B cell (primary cell): ENCODE results near the gene ZNF574. TPM values are rescaled to one million over a fixed set of nuclear protein-coding genes. Genes with fewer than 3 reads are reported as not detected.
A peak's percentile ranks its signal among the peaks of the same experiment; 100 is the strongest.

Experiments used
- ATAC-seq: fragments of 200-7000 bp; cut with Tn5 transposase; one replicate; pipeline ENCODE4 v1.10.0; 2021; ENCODE audit warnings: low read depth, mild to moderate bottlenecking, moderate number of reproducible peaks, moderate library complexity
- CTCF ChIA-PET: fragments of 350-600 bp; sonication (Branson Sonifier 250); formaldehyde crosslinking; loops from one replicate; lab custom pipeline; 2021; ENCODE audit warnings: antibody characterized with exemption, inconsistent platforms; lab: Charles Lee
- POLR2A ChIA-PET: fragments of 350-600 bp; sonication (Branson Sonifier 250); formaldehyde crosslinking; loops from one replicate; lab custom pipeline; 2021; ENCODE audit warnings: antibody characterized with exemption; lab: Charles Lee
- DNase-seq: peaks from one replicate; pipeline ENCODE4 v3.0.0; 2013
- H2AFZ ChIP-seq: 2 replicates; pipeline ENCODE4 v1.6.1; 2012; ENCODE audit warnings: mild to moderate bottlenecking, low read depth, low read length; ENCODE audit not compliant: insufficient read depth, poor library complexity, severe bottlenecking
- H3K27ac ChIP-seq, 2 donors: 1 replicate in 1 of 2; 2 replicates in 1 of 2; pipeline ENCODE4 v1.5.1; 2012 to 2013; ENCODE audit warnings: low read length in 2 of 2, mild to moderate bottlenecking in 2 of 2, moderate library complexity in 1 of 2
- H3K27me3 ChIP-seq, 4 experiments: fragments of 200-600 bp in 1 of 4; sonication (generic) in 1 of 4; replicated peaks in 1 of 4; 1 replicate in 2 of 4; 2 replicates in 2 of 4; pipeline versions ENCODE4 v1.6.1 to v1.7.0; 2013 to 2016; ENCODE audit warnings: low read length in 3 of 4, mild to moderate bottlenecking in 2 of 4, mixed read lengths in 1 of 4, moderate library complexity in 1 of 4; ENCODE audit not compliant: insufficient read depth in 4 of 4, control insufficient read depth in 3 of 4; ENCODE audit errors: control extremely low read depth in 1 of 4
- H3K36me3 ChIP-seq, 2 experiments: replicated peaks in 1 of 2; 1 replicate in 1 of 2; 2 replicates in 1 of 2; pipeline versions ENCODE4 v1.6.1 to v1.7.1; 2013; ENCODE audit warnings: low read length in 1 of 2; ENCODE audit not compliant: insufficient read depth in 2 of 2, control insufficient read depth in 1 of 2; ENCODE audit errors: control extremely low read depth in 1 of 2, extremely low read depth in 1 of 2
- H3K4me1 ChIP-seq, 2 donors: fragments of 200-600 bp in 1 of 2; sonication (generic) in 1 of 2; 1 replicate in 1 of 2; 2 replicates in 1 of 2; pipeline versions ENCODE4 v1.5.1 to v1.6.1; 2013 to 2017; ENCODE audit warnings: low read length in 2 of 2; ENCODE audit not compliant: control insufficient read depth in 2 of 2, insufficient read depth in 2 of 2
- H3K4me2 ChIP-seq: replicated peaks from 2 replicates; pipeline ENCODE3; 2012; ENCODE audit warnings: mild to moderate bottlenecking, low read depth, low read length; ENCODE audit not compliant: poor library complexity, severe bottlenecking
- H3K4me3 ChIP-seq, 5 experiments: fragments of 200-600 bp in 1 of 5; sonication (generic) in 1 of 5; 1 replicate in 3 of 5; 2 replicates in 2 of 5; pipeline versions ENCODE4 v1.5.1 to v1.7.0; 2011 to 2016; ENCODE audit warnings: low read length in 4 of 5, mild to moderate bottlenecking in 4 of 5, low read depth in 2 of 5, control low read depth in 1 of 5, moderate library complexity in 1 of 5; ENCODE audit not compliant: insufficient read depth in 1 of 5; ENCODE audit errors: control extremely low read depth in 1 of 5, extremely low read depth in 1 of 5
- H3K79me2 ChIP-seq: fragments of 200-600 bp; sonication (generic); one replicate; pipeline ENCODE4 v1.6.0; 2016; ENCODE audit warnings: low read length; ENCODE audit not compliant: control insufficient read depth, insufficient read depth
- H3K9ac ChIP-seq: fragments of 200-600 bp; sonication (generic); 2 replicates; pipeline ENCODE4 v1.6.1; 2017; ENCODE audit warnings: mild to moderate bottlenecking, low read length, moderate library complexity
- H3K9me3 ChIP-seq, 3 donors: one replicate each; pipeline versions ENCODE4 v1.6.1 to v1.7.1; 2013; ENCODE audit warnings: low read length in 2 of 3; ENCODE audit not compliant: control insufficient read depth in 2 of 3, insufficient read depth in 1 of 3; ENCODE audit errors: control extremely low read depth in 1 of 3
- H4K20me1 ChIP-seq: 2 replicates; pipeline ENCODE4 v1.6.0; 2012; ENCODE audit warnings: mild to moderate bottlenecking, low read length; ENCODE audit not compliant: insufficient read depth, control insufficient read depth, poor library complexity, severe bottlenecking
- H3K27ac Mint-ChIP-seq: one replicate; pipeline ENCODE4 v1.8.0; 2021; ENCODE audit warnings: mixed read lengths
- H3K27me3 Mint-ChIP-seq: one replicate; pipeline ENCODE4 v1.8.0; 2021; ENCODE audit warnings: mixed read lengths
- H3K4me1 Mint-ChIP-seq: one replicate; pipeline ENCODE4 v1.8.0; 2021; ENCODE audit warnings: mixed read lengths
- H3K4me3 Mint-ChIP-seq: one replicate; pipeline ENCODE4 v1.8.0; 2021; ENCODE audit warnings: mixed read lengths
- H3K9me3 Mint-ChIP-seq: one replicate; pipeline ENCODE4 v1.8.0; 2022; ENCODE audit warnings: mixed read lengths; ENCODE audit not compliant: insufficient read depth
- EZH2 ChIP-seq: IDR thresholded peaks from 2 replicates; pipeline ENCODE4 v1.6.1; 2012; ENCODE audit warnings: borderline replicate concordance, low read depth, mild to moderate bottlenecking, moderate library complexity, low read length; ENCODE audit not compliant: insufficient read depth, poor library complexity, severe bottlenecking
- WGBS: methylation state at CpG from one replicate; pipeline ENCODE4 v1.1.5; 2013; ENCODE audit warnings: missing lambda C conversion rate; ENCODE audit not compliant: insufficient coverage; 5-methylcytosine and 5-hydroxymethylcytosine counted together
- intact Hi-C: fragments of 100-400 bp; cut with micrococcal nuclease; formaldehyde crosslinking; loops from one replicate; pipeline ENCODE4 v1.10.0; 2022
- polyA minus RNA-seq: library from RNA; depleted of rRNA, polyadenylated mRNA; stranded (reverse); fragments of >200 nt; gene quantifications from 2 replicates; pipeline ENCODE4 v1.2.3, GENCODE V29; 2012
- polyA plus RNA-seq: library from polyadenylated mRNA; depleted of rRNA; stranded (reverse); fragments of >200 nt; gene quantifications from 2 replicates; pipeline ENCODE4 v1.2.3, GENCODE V29; 2012
- total RNA-seq, 2 donors: library from RNA; stranded (reverse); fragments of 120-200 nt in 1 of 2; gene quantifications; 1 replicate in 1 of 2; 2 replicates in 1 of 2; pipeline versions ENCODE4 v1.2.3 to v1.2.4, GENCODE V29; 2013 to 2022
- TF ChIP-seq, protein P1 (sequence below): fragments of 200-600 bp; IDR thresholded peaks from one replicate; pipeline ENCODE4 v1.8.0; 2022; ENCODE audit warnings: antibody characterized with exemption, mild to moderate bottlenecking

The ZNF574 gene, protein sequence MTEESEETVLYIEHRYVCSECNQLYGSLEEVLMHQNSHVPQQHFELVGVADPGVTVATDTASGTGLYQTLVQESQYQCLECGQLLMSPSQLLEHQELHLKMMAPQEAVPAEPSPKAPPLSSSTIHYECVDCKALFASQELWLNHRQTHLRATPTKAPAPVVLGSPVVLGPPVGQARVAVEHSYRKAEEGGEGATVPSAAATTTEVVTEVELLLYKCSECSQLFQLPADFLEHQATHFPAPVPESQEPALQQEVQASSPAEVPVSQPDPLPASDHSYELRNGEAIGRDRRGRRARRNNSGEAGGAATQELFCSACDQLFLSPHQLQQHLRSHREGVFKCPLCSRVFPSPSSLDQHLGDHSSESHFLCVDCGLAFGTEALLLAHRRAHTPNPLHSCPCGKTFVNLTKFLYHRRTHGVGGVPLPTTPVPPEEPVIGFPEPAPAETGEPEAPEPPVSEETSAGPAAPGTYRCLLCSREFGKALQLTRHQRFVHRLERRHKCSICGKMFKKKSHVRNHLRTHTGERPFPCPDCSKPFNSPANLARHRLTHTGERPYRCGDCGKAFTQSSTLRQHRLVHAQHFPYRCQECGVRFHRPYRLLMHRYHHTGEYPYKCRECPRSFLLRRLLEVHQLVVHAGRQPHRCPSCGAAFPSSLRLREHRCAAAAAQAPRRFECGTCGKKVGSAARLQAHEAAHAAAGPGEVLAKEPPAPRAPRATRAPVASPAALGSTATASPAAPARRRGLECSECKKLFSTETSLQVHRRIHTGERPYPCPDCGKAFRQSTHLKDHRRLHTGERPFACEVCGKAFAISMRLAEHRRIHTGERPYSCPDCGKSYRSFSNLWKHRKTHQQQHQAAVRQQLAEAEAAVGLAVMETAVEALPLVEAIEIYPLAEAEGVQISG
- 27.4 and 28.4 TPM in 2 replicates for total RNA-seq
- 8.9 TPM for total RNA-seq (2013)
- polyA plus RNA-seq = 21.0 and 29.1 TPM in 2 replicates
- 37.0 and 51.1 TPM in 2 replicates for polyA minus RNA-seq

DNA sequence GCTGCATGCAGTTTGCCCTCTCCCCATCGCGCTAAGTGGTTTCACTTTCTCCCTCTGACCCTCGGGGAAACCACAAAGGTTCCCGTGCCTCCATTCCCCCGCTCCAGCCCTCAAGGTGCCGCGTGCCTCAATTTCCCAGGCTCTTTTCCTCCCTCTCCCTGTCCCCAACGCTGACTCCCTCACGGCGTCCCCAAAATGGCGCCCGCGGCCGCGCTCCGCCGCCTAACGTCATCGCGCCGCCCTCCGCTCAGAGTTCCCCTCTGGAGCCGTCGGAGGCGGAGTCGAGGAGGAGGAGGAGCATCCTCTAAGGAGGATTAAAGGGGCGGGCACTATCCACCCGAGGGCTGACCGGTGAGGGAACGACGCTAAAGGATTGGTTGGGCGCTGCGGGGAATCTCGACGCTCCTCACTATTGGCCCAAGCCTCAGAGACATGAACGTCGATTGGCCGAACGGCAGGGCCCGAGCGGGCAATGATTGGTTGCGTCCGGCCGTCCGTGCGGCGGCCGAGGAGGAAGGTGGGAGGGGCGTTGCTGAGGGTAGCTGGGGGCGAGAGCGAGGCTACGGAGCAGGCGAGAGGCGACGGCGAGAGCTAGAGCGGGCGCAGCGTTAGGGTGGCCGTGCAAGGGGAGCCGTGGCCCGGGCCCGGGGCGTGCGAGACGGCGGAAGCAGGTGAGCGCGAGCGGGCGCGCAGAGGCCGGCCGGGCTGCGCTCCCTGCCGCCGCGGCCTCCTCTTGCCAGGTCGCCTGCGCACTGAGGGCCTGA lies at the start of gene ZNF574:
TSS of gene ZNF574 (plus strand) at position 551 of the 764 bp plus-strand sequence. CDS start 2,441 bp downstream, outside the sequence.
- Histone ChIP-seq H3K4me1 (peaks cover 20 to 23% of the 10 kb centered on the region in 2 donors), H3K79me2 (peaks cover 34% of the 10 kb centered on the region), H3K27ac (peak within 1 kb of the TSS; percentile 95 to 99), H2AFZ (peak within 1 kb of the TSS; percentile 82), H3K4me3 (peak within 1 kb of the TSS; percentile 56 to 93 (median 86)), H3K36me3 (peaks cover 0 to 26% of the 10 kb centered on the region in 2 experiments), H3K27me3 (no peaks in the 10 kb centered on the region), H3K9me3 (no peaks in the 10 kb centered on the region), H4K20me1 (peaks cover 30% of the 10 kb centered on the region), H3K9ac (peak within 1 kb of the TSS; percentile 95), H3K4me2 (peak within 1 kb of the TSS; percentile 93)
- peak; percentile 100 for DNase-seq
- H3K4me3 Mint-ChIP-seq = peak within 1 kb of the TSS; percentile 97
- intact Hi-C loops = loop anchor here (1.0 to 5.0 kb wide), 8 partner anchors 54 to 322 kb away; partner anchors contain the start of genes ARHGEF1, MEGF8, RABAC1 and ZNF526
- peaks cover 5% of the 10 kb centered on the region for H3K27me3 Mint-ChIP-seq
- WGBS = 1% methylated on average over 75 of the region's 80 CpGs
- H3K4me1 Mint-ChIP-seq = peaks cover 35% of the 10 kb centered on the region
- ChIA-PET POLR2A (interaction anchor here (0.6 to 1.4 kb wide), 8 partner anchors 38 to 348 kb away, joined by 3 to 6 read pairs (median 4); no protein-coding TSS in a partner anchor), CTCF (interaction anchor here (0.5 kb wide), 1 partner anchor 377 kb away, joined by 3 read pairs; no protein-coding TSS in a partner anchor)
- ATAC-seq = peak; percentile 94
- H3K27ac Mint-ChIP-seq = peak within 1 kb of the TSS; percentile 99
- no peak for TF ChIP-seq EZH2
- TF ChIP-seq, protein P1, sequence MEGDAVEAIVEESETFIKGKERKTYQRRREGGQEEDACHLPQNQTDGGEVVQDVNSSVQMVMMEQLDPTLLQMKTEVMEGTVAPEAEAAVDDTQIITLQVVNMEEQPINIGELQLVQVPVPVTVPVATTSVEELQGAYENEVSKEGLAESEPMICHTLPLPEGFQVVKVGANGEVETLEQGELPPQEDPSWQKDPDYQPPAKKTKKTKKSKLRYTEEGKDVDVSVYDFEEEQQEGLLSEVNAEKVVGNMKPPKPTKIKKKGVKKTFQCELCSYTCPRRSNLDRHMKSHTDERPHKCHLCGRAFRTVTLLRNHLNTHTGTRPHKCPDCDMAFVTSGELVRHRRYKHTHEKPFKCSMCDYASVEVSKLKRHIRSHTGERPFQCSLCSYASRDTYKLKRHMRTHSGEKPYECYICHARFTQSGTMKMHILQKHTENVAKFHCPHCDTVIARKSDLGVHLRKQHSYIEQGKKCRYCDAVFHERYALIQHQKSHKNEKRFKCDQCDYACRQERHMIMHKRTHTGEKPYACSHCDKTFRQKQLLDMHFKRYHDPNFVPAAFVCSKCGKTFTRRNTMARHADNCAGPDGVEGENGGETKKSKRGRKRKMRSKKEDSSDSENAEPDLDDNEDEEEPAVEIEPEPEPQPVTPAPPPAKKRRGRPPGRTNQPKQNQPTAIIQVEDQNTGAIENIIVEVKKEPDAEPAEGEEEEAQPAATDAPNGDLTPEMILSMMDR = no peak
- H3K9me3 Mint-ChIP-seq = no peaks in the 10 kb centered on the region
